ENCODE results near the gene ATP1B4. TPM values are rescaled to one million over a fixed set of nuclear protein-coding genes. Genes with fewer than 3 reads are reported as not detected.

The ATP1B4 gene
- total and polyA plus RNA-seq, 2 of the 8 experiments (the other 6 are each of a cell fraction or from before 2014, with no cell fraction given): not detected

- ChIA-PET POLR2A (ENCODE audit: partially characterized antibody) (no interaction called here), CTCF (ENCODE audit: partially characterized antibody) (interaction anchor here (1.0 to 3.2 kb wide), 3 partner anchors 8 to 39 kb away, joined by 3 to 15 read pairs (median 3); no protein-coding TSS in a partner anchor)
- FAIRE-seq: no peak
- TF ChIP-seq CHD1 (IDR thresholded peaks at IDR 0.05; ENCODE audit: low read depth, low read length) (no peak), NANOG (IDR thresholded peaks at IDR 0.05; ENCODE audit: insufficient read depth, low read depth, low read length, poor library complexity, severe bottlenecking) (no peak), GTF2F1 (IDR thresholded peaks at IDR 0.05; ENCODE audit: borderline replicate concordance, low read depth, low read length) (no peak), NRF1 (IDR thresholded peaks at IDR 0.05; ENCODE audit: low read depth, low read length) (no peak), E2F6 (IDR thresholded peaks at IDR 0.05) (no peak), CTBP2 (IDR thresholded peaks at IDR 0.05; ENCODE audit: borderline replicate concordance, insufficient read depth, insufficient read length, low read length) (no peak), RBBP5 (IDR thresholded peaks at IDR 0.05; ENCODE audit: borderline replicate concordance, low read depth, low read length) (no peak), SP4 (IDR thresholded peaks at IDR 0.05; ENCODE audit: low read length) (no peak), PHF8 (conservative IDR thresholded peaks at IDR 0.05; ENCODE audit: low read depth, low read length) (no peak), MAFK (IDR thresholded peaks at IDR 0.05; ENCODE audit: low read depth, low read length) (no peak), POLR2A (IDR thresholded peaks at IDR 0.05; ENCODE audit: control extremely low read depth in 1 of 2, low read depth in 2 of 2, low read length in 2 of 2) (no peak), POU5F1 (IDR thresholded peaks at IDR 0.05; ENCODE audit: low read depth, low read length) (no peak), CEBPB (IDR thresholded peaks at IDR 0.05; ENCODE audit: low read depth, low read length) (no peak), SP2 (IDR thresholded peaks at IDR 0.05; ENCODE audit: low read length) (no peak), JUN (IDR thresholded peaks at IDR 0.05; ENCODE audit: low read depth, low read length) (no peak)
Observed at GRCh38 chrX:120357186-120357585, 4.7 kb upstream of the ATP1B4 start.

More at GRCh38 chrX:120357186-120357585, 4.7 kb upstream of the ATP1B4 start:
- no peak for DNase-seq (ENCODE audit: low read depth in 1 of 2, low spot score in 2 of 2)
- Histone ChIP-seq H3K14ac (ENCODE audit: insufficient read length) (no peak overlapping the region), H3K18ac (ENCODE audit: extremely low read depth, low read length) (no peak overlapping the region), H2BK15ac (ENCODE audit: low read length) (no peak overlapping the region), H3K4me3 (ENCODE audit: extremely low read depth in 1 of 4, insufficient read depth in 2 of 4, low read depth in 3 of 4, low read length in 4 of 4) (no peak overlapping the region), H3K9me3 (ENCODE audit: insufficient read depth in 2 of 2, low read depth in 1 of 2, low read length in 1 of 2) (no peaks in the 10 kb centered on the region), H2BK120ac (replicated peaks; ENCODE audit: low read depth, low read length) (no peak overlapping the region), H3K23me2 (ENCODE audit: low read depth, low read length) (no peaks in the 10 kb centered on the region), H3K36me3 (ENCODE audit: control insufficient read depth in 2 of 4, insufficient read depth in 4 of 4, low read length in 3 of 4) (no peaks in the 10 kb centered on the region), H3K4ac (replicated peaks; ENCODE audit: insufficient read length, low read depth, low read length) (no peak overlapping the region), H3K9ac (replicated peaks in 1 of 4; ENCODE audit: extremely low read depth in 1 of 4, low read depth in 3 of 4, low read length in 3 of 4) (no peak overlapping the region), H3K4me1 (replicated peaks in 1 of 4; ENCODE audit: control insufficient read depth in 3 of 4, insufficient read depth in 4 of 4, low read length in 3 of 4) (no peaks in the 10 kb centered on the region), H2AK5ac (ENCODE audit: low read depth, low read length) (no peak overlapping the region), H2AFZ (ENCODE audit: low read length) (no peak overlapping the region), H3K4me2 (ENCODE audit: insufficient read depth in 1 of 2, low read depth in 2 of 2, low read length in 2 of 2) (no peak overlapping the region), H3K79me2 (ENCODE audit: control insufficient read depth in 1 of 2, insufficient read depth in 2 of 2, low read length in 2 of 2) (no peaks in the 10 kb centered on the region), H3K23ac (ENCODE audit: insufficient read length) (no peak overlapping the region), H2BK5ac (ENCODE audit: low read depth, low read length) (no peak overlapping the region), H4K91ac (replicated peaks; ENCODE audit: insufficient read length, low read length) (no peak overlapping the region), H3K56ac (replicated peaks; ENCODE audit: insufficient read length, low read depth, low read length) (no peak overlapping the region), H2BK20ac (ENCODE audit: low read length) (no peak overlapping the region), H3K79me1 (ENCODE audit: low read depth, low read length) (no peaks in the 10 kb centered on the region), H4K20me1 (replicated peaks in 1 of 2; ENCODE audit: control insufficient read depth in 1 of 2, insufficient read depth in 2 of 2, low read length in 2 of 2) (no peaks in the 10 kb centered on the region), H2BK12ac (ENCODE audit: low read depth, low read length) (no peak overlapping the region), H3K27ac (ENCODE audit: low read depth, low read length) (no peak overlapping the region), H4K8ac (ENCODE audit: extremely low read depth, insufficient read depth, low read length) (no peak overlapping the region), H3K27me3 (replicated peaks in 1 of 4; ENCODE audit: control insufficient read depth in 3 of 4, extremely low read depth in 1 of 4, insufficient read depth in 3 of 4, low read length in 3 of 4) (no peaks in the 10 kb centered on the region), H4K5ac (ENCODE audit: insufficient read length, low read depth, low read length) (no peak overlapping the region)
- WGBS, 2 experiments (ENCODE audit: extremely low coverage in 1 of 2, insufficient coverage in 1 of 2, insufficient read length in 1 of 2, insufficient replicate concordance in 2 of 2, low coverage in 1 of 2, low lambda C conversion rate in 2 of 2, missing lambda C conversion rate in 1 of 2): 92% methylated on average over 2 of the region's 2 CpGs; no CpG with 5 or more reads in 1 of the 2 experiments
